Adipocyte (in vitro differentiated cells): ENCODE data around the gene CDHR2.
A peak's percentile ranks its signal among the peaks of the same experiment; 100 is the strongest.

Experiments used
- DNase-seq: peaks from one replicate; pipeline ENCODE4 v3.0.0-alpha.2; 2015; ENCODE audit warnings: low read depth
- H3K27me3 ChIP-seq: replicated peaks from 2 replicates; pipeline ENCODE4 v1.7.0; 2013; ENCODE audit warnings: mild to moderate bottlenecking, low read length, moderate library complexity; ENCODE audit not compliant: control insufficient read depth, insufficient read depth
- H3K36me3 ChIP-seq: 2 replicates; pipeline ENCODE4 v1.7.0; 2013; ENCODE audit warnings: low read length, mild to moderate bottlenecking, moderate library complexity; ENCODE audit not compliant: control insufficient read depth, insufficient read depth, severe bottlenecking
- H3K4me1 ChIP-seq: 2 replicates; pipeline ENCODE4 v1.7.0; 2013; ENCODE audit warnings: mild to moderate bottlenecking, low read length, moderate library complexity; ENCODE audit not compliant: control insufficient read depth, insufficient read depth
- H3K4me3 ChIP-seq: 2 replicates; pipeline ENCODE4 v1.7.0; 2013; ENCODE audit warnings: mild to moderate bottlenecking, low read length, moderate library complexity
- H3K9ac ChIP-seq: 2 replicates; pipeline ENCODE4 v1.7.0; 2013; ENCODE audit warnings: mild to moderate bottlenecking, low read length, moderate library complexity
- H3K9me3 ChIP-seq: 2 replicates; pipeline ENCODE4 v1.7.0; 2013; ENCODE audit warnings: mild to moderate bottlenecking, low read length, moderate library complexity; ENCODE audit not compliant: control insufficient read depth

Gene CDHR2

DNA sequence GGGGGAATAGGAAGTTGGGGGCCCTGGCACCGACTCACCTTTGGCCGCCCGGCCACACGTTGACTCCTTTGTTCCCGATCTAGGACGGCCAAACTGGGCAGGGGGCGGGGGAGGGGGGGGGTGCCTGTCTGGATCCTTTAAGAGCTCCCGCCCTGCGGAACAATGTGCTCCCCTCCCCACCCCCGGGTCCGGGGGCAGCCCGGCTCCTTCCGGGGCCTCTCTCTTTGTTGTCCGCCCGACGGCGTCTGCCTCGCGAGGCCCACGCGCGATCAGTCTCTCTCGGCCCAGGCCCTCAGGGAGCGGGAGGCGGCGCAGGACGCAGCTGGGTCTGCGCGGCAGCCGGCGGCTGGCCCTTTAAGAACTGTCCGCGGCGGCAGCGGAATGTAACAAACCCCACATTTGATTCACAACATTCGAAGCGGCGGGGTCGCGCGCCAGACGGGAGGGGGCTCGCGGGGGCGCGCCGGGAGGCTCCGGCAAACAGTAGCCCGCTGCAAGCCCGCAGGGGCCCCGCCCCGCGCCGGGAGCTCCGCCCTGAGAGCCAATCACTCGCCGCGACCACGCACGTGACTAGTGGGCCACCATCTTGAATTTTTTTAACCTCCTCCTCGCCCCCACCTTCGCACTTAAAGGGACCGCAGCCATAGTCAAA lies 12.1 kb upstream of the CDHR2 start, which contains the start of gene RNF44:
RNF44 (minus strand) TSS at position 501 of the 652 bp plus-strand sequence. CDS start 4,930 bp downstream, outside the sequence.
- Histone ChIP-seq H3K4me3 (peak within 1 kb of the TSS; percentile 99), H3K4me1 (peaks cover 30% of the 10 kb centered on the region), H3K9ac (peak within 1 kb of the TSS; percentile 94), H3K9me3 (no peaks in the 10 kb centered on the region), H3K27me3 (no peaks in the 10 kb centered on the region), H3K36me3 (no peaks in the 10 kb centered on the region)
- DNase-seq: peak; percentile 98

DNA sequence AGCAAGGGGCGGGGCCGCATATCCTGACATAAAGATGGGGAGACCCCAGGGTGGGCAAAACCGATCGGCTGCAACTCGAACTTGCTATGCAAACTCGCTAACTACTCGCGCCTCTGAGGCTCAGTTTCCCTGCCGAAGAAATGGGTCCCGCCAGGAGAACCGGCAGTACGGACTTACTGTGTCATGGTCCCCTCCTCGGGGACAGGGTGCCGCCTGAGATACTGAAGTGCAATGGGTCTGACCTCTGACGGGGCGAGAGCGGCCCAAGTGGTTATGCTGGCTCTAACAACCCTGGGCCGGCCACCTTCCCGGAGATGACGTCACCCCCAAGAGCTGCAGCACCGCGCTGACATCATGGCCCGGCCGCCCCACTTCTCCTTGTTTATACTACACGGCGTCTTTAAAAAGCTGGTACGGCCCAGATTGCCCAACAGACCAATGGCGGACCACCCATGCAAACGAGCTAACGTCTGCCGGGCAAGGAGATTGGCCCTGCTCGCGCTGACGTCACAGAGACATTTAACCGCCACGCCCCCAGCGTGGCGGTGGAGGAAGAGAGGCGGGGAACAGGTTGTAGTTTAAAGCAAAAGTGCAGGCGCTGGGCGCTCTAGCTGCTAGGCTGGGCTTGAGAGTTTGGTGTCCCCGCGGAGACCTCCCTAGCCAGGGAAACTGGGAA lies 11.4 kb upstream of the CDHR2 start:
- Histone ChIP-seq H3K9ac (peak overlapping the region; percentile 94), H3K9me3 (no peaks in the 10 kb centered on the region), H3K36me3 (no peaks in the 10 kb centered on the region), H3K4me1 (peaks cover 30% of the 10 kb centered on the region), H3K27me3 (no peaks in the 10 kb centered on the region), H3K4me3 (peak overlapping the region; percentile 99)
- peak; percentile 100 for DNase-seq

GRCh38 chr5:176538230-176538988 lies 10.7 kb upstream of the CDHR2 start:
- Histone ChIP-seq H3K4me3 (peak overlapping the region; percentile 99), H3K4me1 (peaks cover 30% of the 10 kb centered on the region), H3K9me3 (no peaks in the 10 kb centered on the region), H3K27me3 (no peaks in the 10 kb centered on the region), H3K36me3 (no peaks in the 10 kb centered on the region), H3K9ac (peak overlapping the region; percentile 63)
- DNase-seq: peak; percentile 23

- H3K4me1 ChIP-seq: peaks cover 31% of the 10 kb centered on the region
- H3K9ac ChIP-seq: no peak overlapping the region
- no peaks in the 10 kb centered on the region for H3K9me3 ChIP-seq
- no peak for DNase-seq
- H3K36me3 ChIP-seq: no peaks in the 10 kb centered on the region
- H3K27me3 ChIP-seq: no peaks in the 10 kb centered on the region
- H3K4me3 ChIP-seq: no peak overlapping the region
Measured at GRCh38 chr5:176538989-176539384, 10.2 kb upstream of the CDHR2 start.

DNA sequence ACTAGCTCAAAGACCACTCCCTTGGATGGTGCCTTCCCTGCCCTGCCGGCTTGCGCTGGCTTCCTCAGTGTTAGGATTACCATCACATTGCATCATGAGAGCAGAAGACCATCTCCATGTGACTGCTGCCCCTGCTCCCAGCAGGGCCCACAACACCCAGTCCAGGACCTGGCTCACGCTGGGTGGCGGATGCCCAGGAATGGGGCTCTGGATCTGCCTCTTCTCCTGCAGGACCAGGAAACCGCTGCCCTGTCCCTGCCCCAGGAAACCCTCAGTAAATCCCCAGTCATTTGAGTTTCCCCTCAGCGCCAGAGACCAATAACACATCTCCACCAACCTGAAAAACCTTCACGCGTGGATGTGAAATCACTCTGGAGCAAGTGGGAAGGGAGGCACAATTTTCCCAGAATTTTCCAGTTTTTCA lies 8.7 kb upstream of the CDHR2 start:
- peaks cover 18% of the 10 kb centered on the region for H3K4me1 ChIP-seq
- H3K9ac ChIP-seq: no peak overlapping the region
- no peak for DNase-seq
- no peaks in the 10 kb centered on the region for H3K9me3 ChIP-seq
- H3K36me3 ChIP-seq: no peaks in the 10 kb centered on the region
- no peaks in the 10 kb centered on the region for H3K27me3 ChIP-seq
- no peak overlapping the region for H3K4me3 ChIP-seq

- H3K9me3 ChIP-seq: no peaks in the 10 kb centered on the region
- no peak for DNase-seq
- no peaks in the 10 kb centered on the region for H3K27me3 ChIP-seq
- H3K4me1 ChIP-seq: peaks cover 13% of the 10 kb centered on the region
- no peaks in the 10 kb centered on the region for H3K36me3 ChIP-seq
- H3K4me3 ChIP-seq: no peak overlapping the region
- H3K9ac ChIP-seq: no peak overlapping the region
Measured at GRCh38 chr5:176540956-176541337, 8.2 kb upstream of the CDHR2 start.

- no peak overlapping the region for H3K4me3 ChIP-seq
- H3K27me3 ChIP-seq: no peaks in the 10 kb centered on the region
- DNase-seq: peak; percentile 61
- H3K9ac ChIP-seq: peak overlapping the region; percentile 90
- H3K4me1 ChIP-seq: peaks cover 12% of the 10 kb centered on the region
- no peaks in the 10 kb centered on the region for H3K36me3 ChIP-seq
- no peaks in the 10 kb centered on the region for H3K9me3 ChIP-seq
Measured at GRCh38 chr5:176541338-176542134, 7.6 kb upstream of the CDHR2 start.

- H3K4me1 ChIP-seq: peaks cover 12% of the 10 kb centered on the region
- no peaks in the 10 kb centered on the region for H3K9me3 ChIP-seq
- H3K4me3 ChIP-seq: peak overlapping the region; percentile 91
- peak overlapping the region; percentile 90 for H3K9ac ChIP-seq
- no peak for DNase-seq
- no peaks in the 10 kb centered on the region for H3K36me3 ChIP-seq
- H3K27me3 ChIP-seq: no peaks in the 10 kb centered on the region
Measured at GRCh38 chr5:176542135-176542595, 7.0 kb upstream of the CDHR2 start.

GRCh38 chr5:176542596-176543427 lies 6.3 kb upstream of the CDHR2 start:
- no peaks in the 10 kb centered on the region for H3K9me3 ChIP-seq
- no peaks in the 10 kb centered on the region for H3K36me3 ChIP-seq
- peak overlapping the region; percentile 90 for H3K9ac ChIP-seq
- peak; percentile 70 for DNase-seq
- H3K4me1 ChIP-seq: peaks cover 12% of the 10 kb centered on the region
- no peaks in the 10 kb centered on the region for H3K27me3 ChIP-seq
- peak overlapping the region; percentile 91 for H3K4me3 ChIP-seq
